Measurements from ENCODE around the gene PRSS35. TPM values are rescaled to one million over a fixed set of nuclear protein-coding genes. Genes with fewer than 3 reads are reported as not detected.

Gene PRSS35
- total RNA-seq, 1 experiment from 2014 or later, result 1.7 TPM

DNA sequence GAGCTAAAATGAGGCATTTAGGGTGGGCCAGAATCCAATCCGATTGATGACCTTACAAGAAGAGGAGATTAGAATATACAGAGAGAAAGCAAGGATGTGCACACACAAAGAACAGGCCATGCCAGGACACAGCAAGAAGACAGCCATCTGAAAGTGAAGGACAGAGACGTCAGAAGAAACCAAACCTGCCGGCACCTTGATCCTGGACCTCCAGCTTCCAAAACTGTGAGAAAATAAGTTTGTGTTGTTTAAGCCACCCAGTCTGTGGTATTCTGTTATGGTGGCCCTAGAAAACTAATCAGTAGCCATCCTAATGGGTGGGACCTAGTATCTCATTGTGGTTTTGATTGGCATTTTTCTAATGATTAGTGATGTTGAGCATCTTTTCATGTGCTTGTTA, 41.7 kb upstream of the PRSS35 start:
- no peak for DNase-seq

More for the DNA sequence above, 41.7 kb upstream of the PRSS35 start:
- H3K9me3 Mint-ChIP-seq, result no peaks in the 10 kb centered on the region; a peak in 1 of 5 replicates
- Histone ChIP-seq H4K8ac (replicated peaks; ENCODE audit: insufficient read length, low read depth, low read length) (no peak overlapping the region), H3K79me1 (ENCODE audit: insufficient read depth, low read depth, low read length, poor library complexity, severe bottlenecking) (no peaks in the 10 kb centered on the region), H3K4me1 (ENCODE audit: insufficient read depth, low read length) (no peaks in the 10 kb centered on the region), H2BK5ac (ENCODE audit: insufficient read length, low read length) (no peak overlapping the region), H2AFZ (ENCODE audit: low read length) (no peak overlapping the region), H2BK20ac (ENCODE audit: low read depth, low read length, poor library complexity, severe bottlenecking) (no peak overlapping the region), H2AK5ac (ENCODE audit: insufficient read length, low read length) (no peak overlapping the region), H3K23ac (ENCODE audit: insufficient read length, low read depth, low read length) (no peak overlapping the region), H3T11ph (ENCODE audit: low read length) (no peak overlapping the region), H3K18ac (ENCODE audit: insufficient read length, low read depth, low read length) (no peak overlapping the region), H3K4ac (ENCODE audit: low read depth, low read length) (no peak overlapping the region), H4K5ac (ENCODE audit: insufficient read length, low read depth, low read length) (no peak overlapping the region), H3K23me2 (ENCODE audit: insufficient read length, low read depth, low read length, poor library complexity, severe bottlenecking) (no peaks in the 10 kb centered on the region), H3K4me2 (ENCODE audit: insufficient read depth, insufficient read length, low read length) (no peak overlapping the region), H3K27me3 (ENCODE audit: insufficient read depth, low read length) (no peaks in the 10 kb centered on the region), H3K79me2 (ENCODE audit: insufficient read depth, low read length) (no peaks in the 10 kb centered on the region), H3K9ac (ENCODE audit: extremely low read depth, insufficient read length, low read length) (no peak overlapping the region), H2BK120ac (ENCODE audit: low read depth, low read length, poor library complexity, severe bottlenecking) (no peak overlapping the region), H3K56ac (ENCODE audit: insufficient read length, low read depth, low read length) (no peak overlapping the region), H3K27ac (ENCODE audit: insufficient read length, low read depth, low read length) (no peak overlapping the region), H2BK15ac (ENCODE audit: low read depth, low read length) (no peak overlapping the region), H3K9me3 (ENCODE audit: control insufficient read depth, low read depth, low read length) (no peaks in the 10 kb centered on the region), H3K14ac (ENCODE audit: insufficient read depth, low read length) (no peak overlapping the region), H2BK12ac (ENCODE audit: insufficient read length, low read depth, low read length) (no peak overlapping the region), H4K91ac (ENCODE audit: insufficient read length, low read depth, low read length) (no peak overlapping the region), H4K20me1 (ENCODE audit: control insufficient read depth, insufficient read depth, insufficient read length) (no peaks in the 10 kb centered on the region)
- WGBS (ENCODE audit: extremely low coverage, insufficient read length, low lambda C conversion rate), result no CpG with 5 or more reads among the region's 3 CpGs
- no peaks in the 10 kb centered on the region for H3K36me3 Mint-ChIP-seq (ENCODE audit: insufficient read depth in 1 of 3, low read depth in 3 of 3)
- TF ChIP-seq, protein P1, sequence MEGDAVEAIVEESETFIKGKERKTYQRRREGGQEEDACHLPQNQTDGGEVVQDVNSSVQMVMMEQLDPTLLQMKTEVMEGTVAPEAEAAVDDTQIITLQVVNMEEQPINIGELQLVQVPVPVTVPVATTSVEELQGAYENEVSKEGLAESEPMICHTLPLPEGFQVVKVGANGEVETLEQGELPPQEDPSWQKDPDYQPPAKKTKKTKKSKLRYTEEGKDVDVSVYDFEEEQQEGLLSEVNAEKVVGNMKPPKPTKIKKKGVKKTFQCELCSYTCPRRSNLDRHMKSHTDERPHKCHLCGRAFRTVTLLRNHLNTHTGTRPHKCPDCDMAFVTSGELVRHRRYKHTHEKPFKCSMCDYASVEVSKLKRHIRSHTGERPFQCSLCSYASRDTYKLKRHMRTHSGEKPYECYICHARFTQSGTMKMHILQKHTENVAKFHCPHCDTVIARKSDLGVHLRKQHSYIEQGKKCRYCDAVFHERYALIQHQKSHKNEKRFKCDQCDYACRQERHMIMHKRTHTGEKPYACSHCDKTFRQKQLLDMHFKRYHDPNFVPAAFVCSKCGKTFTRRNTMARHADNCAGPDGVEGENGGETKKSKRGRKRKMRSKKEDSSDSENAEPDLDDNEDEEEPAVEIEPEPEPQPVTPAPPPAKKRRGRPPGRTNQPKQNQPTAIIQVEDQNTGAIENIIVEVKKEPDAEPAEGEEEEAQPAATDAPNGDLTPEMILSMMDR (conservative IDR thresholded peaks at IDR 0.05), result no peak
- H3K27me3 Mint-ChIP-seq (ENCODE audit: low read depth), result peaks cover 11% of the 10 kb centered on the region
- peaks cover 7% of the 10 kb centered on the region in 2 experiments; a peak in 3 of 4 replicates for H3K4me1 Mint-ChIP-seq
- no peak overlapping the region for H3K27ac Mint-ChIP-seq
- no peak overlapping the region for H3K4me3 Mint-ChIP-seq
